PC-9 (cell line): Measurements from ENCODE around the gene OR13C2.

Experiments
- CTCF ChIP-seq: fragments of 200-600 bp; sonication (generic); conservative IDR thresholded peaks from 2 replicates; pipeline ENCODE4 v1.6.1; 2017; ENCODE audit warnings: mixed run types, antibody characterized with exemption, mild to moderate bottlenecking, moderate library complexity
- EZH2 ChIP-seq: fragments of 200-600 bp; sonication (generic); IDR thresholded peaks from 2 replicates; pipeline ENCODE4 v1.8.0; 2017; ENCODE audit warnings: antibody characterized with exemption, low read depth

GRCh38 chr9:104589626-104590025, 15.8 kb downstream of the OR13C2 start:
- TF ChIP-seq CTCF (no peak), EZH2 (no peak)
